ENCODE data around the gene SLC11A1. TPM values are rescaled to one million over a fixed set of nuclear protein-coding genes. Genes with fewer than 3 reads are reported as not detected.

SLC11A1 gene
- total and polyA plus RNA-seq, 2 donors (not counting 1 experiment from before 2014, with no cell fraction given), result 6.5 to 65.3 TPM

- Histone ChIP-seq H3K9me3 (ENCODE audit: control extremely low read depth in 1 of 3, control insufficient read depth in 2 of 3, insufficient read depth in 1 of 3, low read length in 2 of 3) (peaks cover 0 to 10% (median 2%) of the 10 kb centered on the region in 3 donors), H3K9ac (ENCODE audit: low read length) (peak overlapping the region; percentile 84), H3K4me2 (replicated peaks; ENCODE audit: low read depth, low read length, poor library complexity, severe bottlenecking) (peak overlapping the region; percentile 91), H2AFZ (ENCODE audit: insufficient read depth, low read depth, low read length, poor library complexity, severe bottlenecking) (peak overlapping the region; percentile 96), H3K79me2 (ENCODE audit: control insufficient read depth, insufficient read depth, low read length) (no peaks in the 10 kb centered on the region), H3K27me3 (replicated peaks in 1 of 4; ENCODE audit: control extremely low read depth in 1 of 4, control insufficient read depth in 3 of 4, insufficient read depth in 4 of 4, low read length in 3 of 4) (no peaks in the 10 kb centered on the region), H3K36me3 (replicated peaks in 1 of 2; ENCODE audit: control extremely low read depth in 1 of 2, control insufficient read depth in 1 of 2, extremely low read depth in 1 of 2, insufficient read depth in 2 of 2, low read length in 1 of 2) (no peaks in the 10 kb centered on the region), H3K4me3 (ENCODE audit: control extremely low read depth in 1 of 5, extremely low read depth in 1 of 5, insufficient read depth in 1 of 5, low read depth in 2 of 5, low read length in 4 of 5) (peak overlapping the region; percentile 58 to 83 (median 67)), H3K27ac (ENCODE audit: low read length in 2 of 2) (peak overlapping the region; percentile 70 to 75), H3K4me1 (ENCODE audit: control insufficient read depth in 2 of 2, insufficient read depth in 2 of 2, low read length in 2 of 2) (peaks cover 19 to 41% of the 10 kb centered on the region in 2 donors), H4K20me1 (ENCODE audit: control insufficient read depth, insufficient read depth, low read length, poor library complexity, severe bottlenecking) (no peaks in the 10 kb centered on the region)
- ChIA-PET POLR2A (interaction anchor here (1.4 kb wide), 1 partner anchor 109 kb away, joined by 4 read pairs; no protein-coding TSS in a partner anchor), CTCF (interaction anchor here (0.5 to 4.1 kb wide), 7 partner anchors 10 to 94 kb away, joined by 3 to 23 read pairs (median 3); partner anchors contain the start of gene CATIP)
- Mint-ChIP-seq H3K4me1 (peaks cover 28% of the 10 kb centered on the region), H3K9me3 (ENCODE audit: insufficient read depth) (no peaks in the 10 kb centered on the region), H3K4me3 (peak overlapping the region; percentile 88), H3K27ac (peak overlapping the region; percentile 87), H3K27me3 (no peaks in the 10 kb centered on the region)
- no peak for DNase-seq
- no peak for ATAC-seq (ENCODE audit: low read depth)
- intact Hi-C loops (cut with micrococcal nuclease), result loop anchor here (2.0 kb wide), 1 partner anchor 30 kb away; no protein-coding TSS in a partner anchor
- TF ChIP-seq EZH2 (IDR thresholded peaks at IDR 0.05; ENCODE audit: borderline replicate concordance, insufficient read depth, low read depth, low read length, poor library complexity, severe bottlenecking) (no peak), CTCF (IDR thresholded peaks at IDR 0.05) (no peak)
- WGBS (ENCODE audit: insufficient coverage), result 93% methylated on average over 6 of the region's 9 CpGs
Measured at GRCh38 chr2:218366621-218367414, 15.3 kb upstream of the SLC11A1 start.

All from B cell (primary cell).